MCF 10A (cell line): Measurements from ENCODE around the gene PNRC1. TPM values are rescaled to one million over a fixed set of nuclear protein-coding genes. Genes with fewer than 3 reads are reported as not detected.
A peak's percentile ranks its signal among the peaks of the same experiment; 100 is the strongest.
"Not testable (repeated sequence)": the region's sequence is repeated elsewhere in the genome, so short reads cannot be mapped to it uniquely, and the experiment has no call there.

Experiments used
- Bru-seq: library from RNA; stranded (reverse); fragments of 400-500 nt; gene quantifications from one replicate; lab custom pipeline; 2021; lab: Mats Ljungman, UMichigan
- BruChase-seq, 2 experiments: library from RNA; stranded (reverse); fragments of 400-500 nt; gene quantifications; one replicate each; lab custom pipeline; 2021; lab: Mats Ljungman, UMichigan
- BruUV-seq: library from RNA; stranded (reverse); fragments of 400-500 nt; replicated peaks from 2 replicates; lab custom pipeline; 2021; lab: Mats Ljungman, UMichigan
- CTCF ChIA-PET: fragments of 300-600 bp; sonication (Branson Sonifier 250); formaldehyde crosslinking; extraction: SDS; loops from one replicate; lab custom pipeline; 2021; ENCODE audit warnings: antibody characterized with exemption, inconsistent platforms; lab: Yijun Ruan, JAX
- POLR2A ChIA-PET: fragments of 300-600, 350-650 bp; sonication (Branson Sonifier 250); formaldehyde crosslinking; extraction: SDS; loops from one replicate; lab custom pipeline; 2020; ENCODE audit warnings: antibody characterized with exemption, inconsistent platforms; lab: Yijun Ruan, JAX
- DNase-seq: peaks from one replicate; pipeline ENCODE4 v3.0.0-alpha.2; 2018; ENCODE audit not compliant: unreplicated experiment
- H3K27ac Mint-ChIP-seq: one replicate; pipeline ENCODE4 v1.8.0; 2022; ENCODE audit warnings: mild to moderate bottlenecking, low read depth, mixed read lengths; ENCODE audit not compliant: unreplicated experiment
- H3K27me3 Mint-ChIP-seq: one replicate; pipeline ENCODE4 v1.8.0; 2022; ENCODE audit warnings: mixed read lengths; ENCODE audit not compliant: insufficient read depth, unreplicated experiment
- H3K36me3 Mint-ChIP-seq: one replicate; pipeline ENCODE4 v1.8.0; 2022; ENCODE audit warnings: mild to moderate bottlenecking, moderate library complexity, mixed read lengths; ENCODE audit not compliant: insufficient read depth, unreplicated experiment
- H3K4me1 Mint-ChIP-seq: one replicate; pipeline ENCODE4 v1.8.0; 2022; ENCODE audit warnings: mixed read lengths; ENCODE audit not compliant: insufficient read depth, unreplicated experiment
- H3K4me3 Mint-ChIP-seq: one replicate; pipeline ENCODE4 v1.8.0; 2022; ENCODE audit warnings: mild to moderate bottlenecking, moderate library complexity, mixed read lengths; ENCODE audit not compliant: unreplicated experiment
- H3K9me3 Mint-ChIP-seq: one replicate; pipeline ENCODE4 v1.8.0; 2022; ENCODE audit warnings: mixed read lengths; ENCODE audit not compliant: unreplicated experiment
- intact Hi-C: fragments of 100-400 bp; cut with micrococcal nuclease; formaldehyde crosslinking; loops from 2 replicates; pipeline ENCODE4 v1.14.1; 2022
- long read RNA-seq: library from polyadenylated mRNA; stranded (forward); transcript quantifications from one replicate; pipeline ENCODE4 v2.0.0, GENCODE V29; 2022
- total RNA-seq: library from RNA; stranded (reverse); gene quantifications from 2 replicates; pipeline ENCODE4 v1.2.3, GENCODE V29; 2022
- TF ChIP-seq, protein P1 (sequence below): fragments of 200-600 bp; IDR thresholded peaks from one replicate; pipeline ENCODE4 v1.8.0; 2022; ENCODE audit warnings: antibody characterized with exemption, mild to moderate bottlenecking; ENCODE audit not compliant: unreplicated experiment

PNRC1 gene
- total RNA-seq, result 158 and 183 TPM in 2 replicates
- Bru-seq, nascent RNA, result percentile 99 among the genes with signal in this experiment
- percentile 99 among the genes with signal in this experiment for BruChase-seq, experiment 1, labeled RNA remaining after a 6-hour chase
- BruChase-seq, experiment 2, labeled RNA remaining after a 2-hour chase, result percentile 100 among the genes with signal in this experiment
- long read RNA-seq, transcript PNRC1-201 (2 exons, 2,065 nt), result major isoform, 154 of 203 reads
- long read RNA-seq, partial matches to known transcripts, result 0 of 203 reads
- long read RNA-seq, other reads (novel, unspliced or antisense), result 47 of 203 reads

DNA sequence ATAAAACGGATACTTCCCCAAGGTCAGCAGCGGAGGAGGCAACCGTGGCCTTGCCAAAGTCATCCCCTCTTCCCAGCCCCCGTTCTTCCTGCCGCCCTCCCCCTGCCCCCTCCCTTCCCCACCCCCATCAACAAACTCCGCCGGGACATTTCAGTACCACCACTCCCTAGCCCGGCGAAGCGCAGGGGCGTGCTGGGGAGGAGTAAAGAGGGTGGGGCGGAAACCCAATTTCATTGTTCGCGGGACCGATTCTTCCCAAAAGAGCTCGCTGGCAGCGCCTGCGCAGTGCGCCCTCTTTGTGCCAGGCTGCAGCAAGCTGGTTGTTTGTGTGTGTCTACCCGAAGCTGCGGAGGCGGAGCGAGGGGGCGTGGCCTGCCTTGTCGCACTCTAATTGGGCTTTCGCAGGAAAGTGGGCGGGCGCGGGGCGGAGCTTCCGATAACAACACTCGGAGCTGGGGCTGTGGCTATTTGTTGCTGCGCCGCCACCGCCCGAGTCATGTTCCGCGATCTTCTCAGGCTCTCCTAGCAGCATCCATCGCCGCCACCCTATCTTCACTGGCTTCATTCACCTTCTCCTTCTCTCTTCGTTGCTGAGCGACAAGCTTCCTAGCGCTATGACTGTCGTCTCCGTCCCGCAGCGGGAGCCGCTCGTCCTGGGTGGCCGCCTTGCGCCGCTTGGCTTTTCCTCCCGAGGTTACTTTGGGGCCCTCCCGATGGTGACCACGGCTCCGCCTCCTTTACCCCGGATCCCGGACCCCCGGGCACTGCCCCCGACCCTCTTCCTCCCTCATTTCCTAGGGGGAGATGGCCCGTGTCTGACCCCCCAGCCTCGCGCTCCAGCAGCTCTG lies at the start of gene PNRC1:
TSS of gene PNRC1 (plus strand) at position 471 of the 848 bp plus-strand sequence. CDS start at position 615, 144 bp downstream.
- no peaks in the 10 kb centered on the region for H3K27me3 Mint-ChIP-seq
- peaks cover 55% of the 10 kb centered on the region for H3K36me3 Mint-ChIP-seq
- peak; percentile 99 for DNase-seq
- H3K4me3 Mint-ChIP-seq, result peak within 1 kb of the TSS; percentile 96
- TSS peak; percentile 36 for BruUV-seq
- intact Hi-C loops, result loop anchor here (1.0 to 5.0 kb wide), 3 partner anchors 45 to 97 kb away; partner anchors contain the start of gene PM20D2
- H3K9me3 Mint-ChIP-seq, result no peaks in the 10 kb centered on the region
- H3K27ac Mint-ChIP-seq, result peak within 1 kb of the TSS; percentile 92
- POLR2A ChIA-PET, result interaction anchor here (0.6 to 12.6 kb wide), 43 partner anchors 8 to 749 kb away, joined by 3 to 573 read pairs (median 4); partner anchors contain the start of genes CASP8AP2, PM20D2, RNGTT and SRSF12
- peaks cover 19% of the 10 kb centered on the region for H3K4me1 Mint-ChIP-seq
- TF ChIP-seq, protein P1, sequence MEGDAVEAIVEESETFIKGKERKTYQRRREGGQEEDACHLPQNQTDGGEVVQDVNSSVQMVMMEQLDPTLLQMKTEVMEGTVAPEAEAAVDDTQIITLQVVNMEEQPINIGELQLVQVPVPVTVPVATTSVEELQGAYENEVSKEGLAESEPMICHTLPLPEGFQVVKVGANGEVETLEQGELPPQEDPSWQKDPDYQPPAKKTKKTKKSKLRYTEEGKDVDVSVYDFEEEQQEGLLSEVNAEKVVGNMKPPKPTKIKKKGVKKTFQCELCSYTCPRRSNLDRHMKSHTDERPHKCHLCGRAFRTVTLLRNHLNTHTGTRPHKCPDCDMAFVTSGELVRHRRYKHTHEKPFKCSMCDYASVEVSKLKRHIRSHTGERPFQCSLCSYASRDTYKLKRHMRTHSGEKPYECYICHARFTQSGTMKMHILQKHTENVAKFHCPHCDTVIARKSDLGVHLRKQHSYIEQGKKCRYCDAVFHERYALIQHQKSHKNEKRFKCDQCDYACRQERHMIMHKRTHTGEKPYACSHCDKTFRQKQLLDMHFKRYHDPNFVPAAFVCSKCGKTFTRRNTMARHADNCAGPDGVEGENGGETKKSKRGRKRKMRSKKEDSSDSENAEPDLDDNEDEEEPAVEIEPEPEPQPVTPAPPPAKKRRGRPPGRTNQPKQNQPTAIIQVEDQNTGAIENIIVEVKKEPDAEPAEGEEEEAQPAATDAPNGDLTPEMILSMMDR, result no peak
- CTCF ChIA-PET, result interaction anchor here (0.6 to 4.4 kb wide), 7 partner anchors 28 to 1018 kb away, joined by 3 to 36 read pairs (median 5); no protein-coding TSS in a partner anchor

DNA sequence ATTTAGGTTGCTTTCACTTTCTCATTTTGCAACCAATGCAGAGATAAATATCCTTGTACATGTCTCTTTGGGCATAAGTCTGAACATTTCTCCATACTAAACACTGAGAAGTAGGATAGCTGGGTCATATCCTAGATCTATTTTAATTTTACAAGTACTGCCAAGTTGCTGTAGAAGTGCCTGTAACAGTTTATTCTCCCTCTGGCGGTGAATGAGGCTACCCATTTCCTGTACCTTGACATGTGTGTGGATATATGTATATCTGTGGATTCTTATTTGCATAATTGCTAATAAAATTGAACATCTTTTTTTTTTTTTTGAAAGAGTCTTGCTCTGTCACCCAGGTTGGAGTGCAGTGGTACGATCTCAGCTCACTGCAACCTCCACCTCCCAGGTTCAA lies 48.0 kb upstream of the PNRC1 start:
- BruUV-seq, result no TSS peak
- Mint-ChIP-seq H3K4me1 (peaks cover 21% of the 10 kb centered on the region), H3K4me3 (no peak overlapping the region), H3K36me3 (peaks cover under 1% of the 10 kb centered on the region), H3K27ac (no peak overlapping the region), H3K9me3 (no peaks in the 10 kb centered on the region), H3K27me3 (no peaks in the 10 kb centered on the region)
- ChIA-PET CTCF (interaction anchor here (0.6 to 1.1 kb wide), 2 partner anchors 18 to 50 kb away, joined by 3 to 4 read pairs; no protein-coding TSS in a partner anchor), POLR2A (interaction anchor here (1.4 to 7.8 kb wide), 3 partner anchors 9 to 51 kb away, joined by 3 to 573 read pairs (median 97); partner anchors contain the start of gene PNRC1)
- intact Hi-C loops, result no loop called here
- TF ChIP-seq, protein P1, result no peak
- DNase-seq, result peak; percentile 33

DNA sequence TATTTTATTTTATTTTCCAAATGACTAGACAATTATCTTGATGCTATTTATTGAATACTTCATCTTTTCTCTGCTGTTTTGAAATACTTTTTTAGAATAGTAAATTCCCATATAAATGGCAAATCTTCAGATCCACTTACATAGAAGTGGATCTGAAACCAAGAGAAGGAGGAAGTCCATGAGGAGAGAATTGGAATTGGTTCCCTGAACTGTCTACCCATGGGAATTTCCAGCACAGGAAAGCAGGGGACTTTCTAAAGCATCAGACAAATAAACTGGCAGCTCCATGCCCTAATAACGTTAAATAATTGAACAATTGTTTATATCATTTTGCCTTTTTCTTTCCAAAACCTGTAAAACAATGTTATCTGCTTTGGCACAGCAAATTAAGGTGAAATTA lies 47.1 kb upstream of the PNRC1 start:
- H3K4me3 Mint-ChIP-seq, result no peak overlapping the region
- BruUV-seq, result no TSS peak
- peaks cover 2% of the 10 kb centered on the region for H3K9me3 Mint-ChIP-seq
- peaks cover 8% of the 10 kb centered on the region for H3K36me3 Mint-ChIP-seq
- intact Hi-C loops, result no loop called here
- POLR2A ChIA-PET, result interaction anchor here (0.6 to 7.8 kb wide), 7 partner anchors 17 to 113 kb away, joined by 3 to 573 read pairs (median 36); partner anchors contain the start of genes PM20D2 and PNRC1
- H3K27me3 Mint-ChIP-seq, result no peaks in the 10 kb centered on the region
- CTCF ChIA-PET, result interaction anchor here (0.6 to 1.1 kb wide), 3 partner anchors 17 to 52 kb away, joined by 4 to 5 read pairs (median 4); no protein-coding TSS in a partner anchor
- TF ChIP-seq, protein P1, result no peak
- DNase-seq, result no peak
- H3K27ac Mint-ChIP-seq, result peak overlapping the region; percentile 95
- H3K4me1 Mint-ChIP-seq, result peaks cover 21% of the 10 kb centered on the region

DNA sequence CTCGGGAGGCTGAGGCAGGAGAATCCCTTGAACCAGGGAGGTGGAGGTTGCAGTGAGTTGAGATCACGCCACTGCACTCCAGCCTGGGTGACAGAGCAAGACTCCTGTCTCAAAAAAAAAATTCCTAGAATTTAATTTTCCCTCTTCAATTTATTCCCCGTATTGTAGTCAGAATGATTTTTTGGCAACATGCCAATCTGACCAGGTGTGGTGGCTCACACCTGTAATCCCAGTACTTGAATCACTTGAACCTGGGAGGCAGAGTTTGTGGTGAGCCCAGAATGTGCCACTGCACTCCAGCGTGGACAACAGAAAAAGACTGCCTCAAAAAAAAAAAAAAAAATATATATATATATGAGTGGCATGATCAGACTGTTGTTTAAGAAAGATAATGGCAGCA lies 46.4 kb upstream of the PNRC1 start:
- H3K36me3 Mint-ChIP-seq, H3K9me3 Mint-ChIP-seq, intact Hi-C loops, H3K27me3 Mint-ChIP-seq, BruUV-seq: not testable (repeated sequence)
- ChIA-PET CTCF (interaction anchor here (0.6 to 1.1 kb wide), 4 partner anchors 23 to 52 kb away, joined by 3 to 5 read pairs (median 4); no protein-coding TSS in a partner anchor), POLR2A (interaction anchor here (0.6 to 7.8 kb wide), 13 partner anchors 11 to 322 kb away, joined by 3 to 573 read pairs (median 20); partner anchors contain the start of genes PM20D2, PNRC1 and RNGTT)
- DNase-seq, result peak; percentile 72
- peaks cover 21% of the 10 kb centered on the region for H3K4me1 Mint-ChIP-seq
- peak overlapping the region; percentile 47 for H3K4me3 Mint-ChIP-seq
- peak overlapping the region; percentile 95 for H3K27ac Mint-ChIP-seq
